T-helper 22 cell (primary cell): ENCODE data around the gene LAMC3.

Experiments used
- DNase-seq: peaks from one replicate; pipeline ENCODE4 v3.0.0-alpha.2; 2020; ENCODE audit warnings: low read depth

LAMC3 gene

DNA sequence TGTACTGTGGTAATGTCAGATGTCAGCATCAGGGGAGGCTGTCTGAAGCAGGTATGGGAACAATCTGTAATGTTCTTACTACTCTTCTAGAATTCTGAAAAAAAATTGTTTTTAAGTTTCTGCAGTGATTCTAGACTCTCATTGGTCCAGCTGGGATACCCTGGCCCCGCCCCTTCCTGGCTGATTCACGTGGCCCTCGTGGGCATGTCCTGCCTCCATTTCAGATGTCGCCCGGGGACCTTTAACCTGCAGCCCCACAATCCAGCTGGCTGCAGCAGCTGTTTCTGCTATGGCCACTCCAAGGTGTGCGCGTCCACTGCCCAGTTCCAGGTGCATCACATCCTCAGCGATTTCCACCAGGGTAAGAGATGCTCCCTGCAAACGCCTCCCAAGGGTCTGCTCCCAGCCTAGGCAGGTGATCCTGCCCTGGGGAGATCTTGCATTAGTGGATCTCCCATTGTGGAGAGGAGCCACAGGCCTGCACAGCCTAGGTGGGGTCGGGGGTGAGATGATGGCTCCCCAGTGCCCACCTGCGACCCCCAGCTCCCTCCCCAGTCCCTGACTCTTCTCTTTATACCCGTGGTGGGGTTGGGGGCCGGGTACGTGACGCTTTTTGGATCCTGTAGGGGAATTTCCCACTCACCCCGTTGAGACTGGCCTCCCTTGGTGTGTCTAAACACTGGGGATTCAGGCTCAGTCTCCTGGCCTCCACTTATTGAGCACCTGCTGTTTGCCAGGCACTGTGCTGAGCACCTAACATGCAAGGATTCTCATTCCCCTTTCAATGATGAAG, 36.5 kb downstream of the LAMC3 start:
- no peak for DNase-seq

DNA sequence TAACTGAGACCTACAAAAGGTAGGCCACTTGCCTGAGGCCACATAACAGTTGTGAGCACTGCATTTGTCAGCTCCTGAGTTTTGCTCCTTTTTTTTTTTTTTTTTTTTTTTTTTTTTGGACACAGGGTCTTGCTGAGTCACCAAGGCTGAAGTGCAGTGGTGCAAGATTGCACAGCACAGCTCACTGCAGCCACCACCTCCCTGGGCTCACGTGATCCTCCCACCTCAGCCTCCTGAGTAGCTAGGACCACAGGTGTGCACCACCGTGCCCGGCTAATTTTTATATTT, 37.1 kb downstream of the LAMC3 start:
- DNase-seq: no peak

DNA sequence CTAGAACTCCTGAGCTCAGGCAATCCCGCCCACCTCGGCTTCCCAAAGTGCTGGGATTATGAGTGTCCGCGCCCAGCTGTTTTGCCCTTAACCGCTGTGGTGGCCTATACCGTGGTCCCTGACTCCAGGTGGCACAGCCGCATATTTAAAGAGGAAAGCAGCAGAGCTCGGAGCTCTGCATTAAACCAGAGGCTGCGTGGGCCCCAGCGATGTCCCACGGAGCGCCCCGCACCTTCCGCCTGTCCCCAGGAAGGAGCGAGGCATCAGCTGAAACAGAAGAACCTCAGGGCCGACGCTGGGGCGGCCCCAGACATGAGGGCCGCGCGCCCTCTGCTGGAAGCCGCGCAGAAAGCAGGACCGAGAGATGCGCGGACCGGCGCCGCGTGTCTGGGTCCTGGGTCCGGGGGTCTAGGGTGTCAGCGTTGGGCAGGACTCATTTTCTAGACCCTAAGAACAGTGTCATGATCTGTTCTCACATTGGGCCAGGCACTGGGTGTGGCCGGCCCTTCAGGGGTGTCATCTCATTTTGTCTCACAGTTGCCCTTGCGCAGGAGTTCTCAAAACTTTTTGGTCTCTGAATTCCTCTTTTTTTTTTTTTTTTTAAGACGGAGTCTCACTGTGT, 37.7 kb downstream of the LAMC3 start:
- DNase-seq: peak; percentile 12

DNA sequence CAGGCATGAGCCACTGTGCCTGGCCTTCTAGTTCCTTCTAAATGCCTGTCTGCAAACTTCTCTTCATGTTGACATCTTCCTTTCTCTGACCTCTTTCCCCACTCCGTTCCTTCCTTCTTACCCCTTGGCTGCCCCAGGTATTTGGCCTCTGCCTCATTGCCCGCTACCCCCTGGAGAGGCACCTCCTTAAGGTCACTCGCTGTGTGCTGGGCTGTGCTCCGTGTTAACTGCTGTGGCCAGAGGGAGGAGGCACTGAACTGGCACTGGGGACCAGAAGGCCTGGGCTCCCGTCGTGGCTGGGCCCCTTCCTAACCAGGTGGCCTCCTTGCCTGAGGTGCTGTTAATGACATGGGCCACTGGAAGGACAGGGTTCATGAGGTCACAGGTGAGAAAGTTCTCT, 39.4 kb downstream of the LAMC3 start:
- no peak for DNase-seq

DNA sequence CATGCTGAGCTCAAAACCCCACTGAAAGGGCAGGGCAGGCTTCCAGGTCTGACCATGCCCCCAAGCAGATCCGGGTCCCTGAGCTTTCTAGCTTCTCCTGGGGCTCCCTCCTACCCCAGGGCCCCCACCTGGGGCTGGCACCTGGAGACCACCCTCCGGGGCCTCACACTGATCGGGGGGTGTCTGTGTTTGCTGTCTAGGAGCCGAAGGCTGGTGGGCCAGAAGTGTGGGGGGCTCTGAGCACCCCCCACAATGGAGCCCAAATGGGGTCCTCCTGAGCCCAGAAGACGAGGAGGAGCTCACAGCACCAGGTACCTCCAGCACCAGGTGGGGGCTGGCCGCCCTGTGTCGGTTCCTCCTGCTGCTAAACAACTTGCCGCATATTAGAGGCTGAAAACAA, 39.8 kb downstream of the LAMC3 start:
- no peak for DNase-seq

GRCh38 chr9:131049829-131050715, 41.1 kb downstream of the LAMC3 start:
- no peak for DNase-seq

- no peak for DNase-seq
Observed at GRCh38 chr9:131050831-131051230, 41.9 kb downstream of the LAMC3 start.

GRCh38 chr9:131051592-131052517, 42.9 kb downstream of the LAMC3 start:
- no peak for DNase-seq

DNA sequence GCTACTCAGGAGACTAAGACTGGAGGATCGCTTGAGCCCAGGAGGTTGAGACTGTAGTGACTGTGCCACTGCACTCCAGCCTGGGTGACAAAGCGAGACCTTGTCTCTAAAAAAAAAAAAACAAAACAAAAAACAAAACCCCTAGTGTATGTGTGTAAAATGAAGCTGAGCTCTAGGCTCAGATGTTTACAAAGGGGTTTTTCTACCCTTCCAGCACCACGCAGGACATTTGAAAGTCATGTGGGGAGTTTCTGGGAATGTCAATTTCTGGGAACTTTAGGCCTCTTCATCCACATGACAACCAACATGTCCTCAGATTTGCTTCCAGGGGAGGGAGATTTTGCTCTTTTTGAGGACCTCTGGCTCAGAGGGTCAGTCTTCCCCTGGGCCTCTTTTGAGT, 44.9 kb downstream of the LAMC3 start:
- no peak for DNase-seq

GRCh38 chr9:131056781-131057506, 48.0 kb downstream of the LAMC3 start:
- DNase-seq: no peak

DNA sequence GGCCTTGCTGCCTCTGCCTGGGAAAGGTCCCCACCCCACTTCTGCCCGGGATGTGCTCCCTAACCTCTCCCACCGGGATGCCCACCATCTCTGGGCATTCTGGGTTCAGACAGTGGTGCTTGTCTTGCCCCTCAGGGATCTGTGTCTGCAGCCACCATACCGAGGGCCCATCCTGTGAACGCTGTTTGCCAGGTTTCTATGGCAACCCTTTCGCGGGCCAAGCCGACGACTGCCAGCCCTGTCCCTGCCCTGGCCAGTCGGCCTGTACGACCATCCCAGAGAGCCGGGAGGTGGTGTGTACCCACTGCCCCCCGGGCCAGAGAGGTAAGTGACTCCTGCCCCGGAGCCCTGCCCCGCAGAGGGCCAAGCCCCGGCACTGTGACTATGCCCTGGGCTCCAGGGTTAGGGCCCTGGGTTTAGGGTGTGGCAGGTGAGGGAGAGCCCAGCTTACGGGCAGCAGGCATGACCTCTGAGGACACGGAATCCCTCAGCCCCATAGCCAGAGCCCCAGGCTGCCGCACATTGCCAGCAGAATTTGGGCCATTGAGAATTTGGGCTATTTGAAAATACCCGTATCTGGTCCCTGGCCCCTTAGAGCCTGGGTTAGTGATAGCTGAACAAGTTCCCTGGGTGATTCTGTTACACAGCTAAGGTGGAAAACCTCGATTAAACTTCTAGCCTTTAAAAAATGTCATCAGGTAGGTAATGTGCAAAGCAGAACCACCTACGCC, 52.1 kb downstream of the LAMC3 start:
- no peak for DNase-seq

- DNase-seq: no peak
Observed at GRCh38 chr9:131062969-131063368, 54.0 kb downstream of the LAMC3 start.

GRCh38 chr9:131065599-131065998, 56.6 kb downstream of the LAMC3 start:
- DNase-seq: no peak

DNA sequence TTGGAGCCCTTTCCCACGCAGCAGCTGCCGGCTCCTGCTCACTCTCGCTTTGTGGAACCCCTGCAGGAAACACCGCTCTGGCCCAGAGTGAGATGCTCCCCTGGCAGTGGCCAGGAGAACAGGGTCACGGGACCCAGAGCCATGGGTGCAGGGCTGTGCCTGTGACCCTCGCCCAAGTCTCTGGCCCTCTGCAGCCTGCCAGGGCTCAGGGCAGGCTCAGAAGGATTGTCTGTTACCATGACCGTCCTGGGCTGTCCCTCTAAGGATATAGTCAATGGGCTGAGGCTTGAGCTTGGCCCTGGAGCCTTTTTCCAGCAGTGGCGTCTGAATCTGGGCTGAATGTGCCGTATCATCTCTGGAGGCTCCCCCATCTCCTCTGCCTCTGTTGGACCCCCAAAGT, 58.7 kb downstream of the LAMC3 start:
- DNase-seq: no peak

- no peak for DNase-seq
Observed at GRCh38 chr9:131068076-131068816, 59.3 kb downstream of the LAMC3 start.

GRCh38 chr9:131069699-131070098, 60.7 kb downstream of the LAMC3 start:
- no peak for DNase-seq

DNA sequence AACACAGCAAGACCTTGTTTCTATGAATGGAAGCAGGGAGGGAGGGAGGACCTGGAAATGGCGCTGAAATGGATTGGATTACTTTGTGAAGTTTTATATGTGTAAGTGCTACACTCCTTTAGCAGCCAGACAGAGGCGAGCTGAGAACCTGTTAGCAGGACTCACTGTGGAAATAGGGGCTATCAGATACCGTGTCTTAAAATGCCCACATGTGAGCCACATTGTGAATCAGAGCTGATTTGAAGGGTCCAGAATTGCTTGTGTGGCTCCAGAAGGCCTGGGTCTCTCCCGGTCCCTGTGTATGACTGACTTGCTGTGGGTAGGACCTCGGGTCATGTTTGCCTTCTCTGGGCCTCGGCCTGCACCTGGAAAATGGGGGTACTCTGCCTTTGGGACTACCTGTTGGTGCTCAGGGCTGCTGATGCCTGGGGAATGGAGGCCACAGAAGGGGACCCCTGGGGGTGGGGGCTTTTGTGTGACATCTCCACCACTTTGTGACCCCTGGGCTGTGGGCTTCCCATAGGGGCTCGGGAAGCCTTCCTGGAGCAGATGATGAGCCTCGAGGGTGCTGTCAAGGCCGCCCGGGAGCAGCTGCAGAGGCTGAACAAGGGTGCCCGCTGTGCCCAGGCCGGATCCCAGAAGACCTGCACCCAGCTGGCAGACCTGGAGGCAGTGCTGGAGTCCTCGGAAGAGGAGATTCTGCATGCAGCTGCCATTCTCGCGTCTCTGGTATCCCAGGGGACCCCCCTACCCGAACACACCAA, 63.3 kb downstream of the LAMC3 start:
- no peak for DNase-seq

DNA sequence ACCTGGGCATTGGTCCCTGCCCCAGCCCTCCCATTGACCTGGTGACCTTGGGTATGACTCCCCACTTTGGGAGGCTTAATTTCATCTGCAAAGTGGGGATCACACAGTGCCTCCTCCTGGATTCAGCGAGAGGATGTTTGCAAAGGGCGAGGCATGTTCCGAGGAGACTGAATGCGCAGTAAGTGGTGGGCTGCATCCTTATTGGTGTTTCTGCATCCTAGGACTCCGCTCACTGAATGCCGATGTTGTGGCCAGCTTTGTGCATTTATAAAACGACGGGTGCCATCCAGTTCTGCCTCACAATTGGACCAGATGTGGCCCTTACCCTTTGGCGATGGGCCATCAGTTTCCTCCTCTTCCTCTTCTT, 63.9 kb downstream of the LAMC3 start:
- no peak for DNase-seq
